Gastroesophageal sphincter (tissue), 4 donors: Measurements from ENCODE around the gene GUCA2A. TPM values are rescaled to one million over a fixed set of nuclear protein-coding genes. Genes with fewer than 3 reads are reported as not detected.

ENCODE experiments used
- ATAC-seq: fragments of 150-250 bp; one replicate; pipeline ENCODE4 v1.9.1; 2016; ENCODE audit warnings: mild to moderate bottlenecking, moderate library complexity
- H3K27ac ChIP-seq, 4 donors: fragments of 200-600 bp; sonication (generic) in 3 of 4; 1 replicate in 3 of 4; 2 replicates in 1 of 4; pipeline ENCODE4 v1.5.1; 2016 to 2019
- H3K27me3 ChIP-seq: fragments of 200-600 bp; sonication (generic); one replicate; pipeline ENCODE4 v1.5.1; 2019
- H3K36me3 ChIP-seq, 2 donors: fragments of 200-600 bp; sonication (generic); one replicate each; pipeline ENCODE4 v1.5.1; 2019; ENCODE audit warnings: control low read depth in 1 of 2
- H3K4me1 ChIP-seq, 3 donors: fragments of 200-600 bp; sonication (generic); 1 replicate in 2 of 3; 2 replicates in 1 of 3; pipeline ENCODE4 v1.5.1; 2016 to 2019; ENCODE audit warnings: control low read depth in 2 of 3
- H3K4me3 ChIP-seq, 2 donors: fragments of 200-600 bp; sonication (generic); one replicate each; pipeline ENCODE4 v1.5.1; 2019; ENCODE audit warnings: mild to moderate bottlenecking in 1 of 2, moderate library complexity in 1 of 2
- H3K9me3 ChIP-seq, 3 donors: fragments of 200-600 bp; sonication (generic); one replicate each; pipeline ENCODE4 v1.5.1; 2017 to 2019; ENCODE audit warnings: control low read depth in 2 of 3
- EP300 ChIP-seq: sonication (generic); formaldehyde crosslinking; IDR thresholded peaks from one replicate; pipeline ENCODE4 v1.6.1; 2017; ENCODE audit warnings: antibody characterized with exemption, mild to moderate bottlenecking
- POLR2A ChIP-seq, 2 donors: fragments of 450-650 bp; IDR thresholded peaks; one replicate each; pipeline ENCODE4 v1.6.1; 2017; ENCODE audit warnings: antibody characterized with exemption in 2 of 2, mild to moderate bottlenecking in 2 of 2, moderate library complexity in 1 of 2
- POLR2AphosphoS5 ChIP-seq: sonication (generic); formaldehyde crosslinking; IDR thresholded peaks from one replicate; pipeline ENCODE4 v1.6.1; 2017; ENCODE audit warnings: antibody characterized with exemption
- WGBS, 2 donors: methylation state at CpG; one replicate each; pipeline ENCODE4 v1.1.5; 2018; ENCODE audit warnings: low coverage in 1 of 2; 5-methylcytosine and 5-hydroxymethylcytosine counted together
- total RNA-seq, 4 donors: library from RNA; depleted of rRNA; stranded (reverse); fragments of >200 nt; gene quantifications; one replicate each; pipeline ENCODE4 v1.1.0, GENCODE V29; 2016
- TF ChIP-seq, protein P1 (sequence below), 4 experiments: fragments of 200-600 bp in 2 of 4; fragments of 450-650 bp in 2 of 4; sonication (generic) in 1 of 4; IDR thresholded peaks; one replicate each; pipeline ENCODE4 v1.5.1; 2017 to 2019; ENCODE audit warnings: antibody characterized with exemption in 4 of 4, mild to moderate bottlenecking in 2 of 4, moderate library complexity in 2 of 4

Gene GUCA2A
- total RNA-seq, 4 donors from 2014 or later: not detected

DNA sequence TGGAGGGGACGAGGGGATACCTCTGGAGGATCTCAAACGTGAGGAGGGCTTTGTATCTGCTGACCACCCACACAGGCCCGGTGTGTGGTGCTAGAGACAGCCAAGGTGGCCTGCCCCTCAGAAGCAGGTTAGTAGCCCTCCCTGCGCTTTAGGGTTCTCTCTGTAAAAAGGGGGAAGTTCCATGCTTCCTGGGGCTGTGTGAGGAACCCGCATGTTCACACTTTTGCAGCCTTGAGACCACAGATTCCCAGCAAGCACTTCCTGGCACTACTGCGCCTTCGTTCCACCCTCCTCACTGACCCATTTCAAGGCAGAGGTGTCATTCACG is 19.2 kb downstream of the GUCA2A start:
- TF ChIP-seq EP300 (no peak), POLR2A (IDR thresholded peaks at IDR 0.05) (no peak), POLR2AphosphoS5 (no peak)
- TF ChIP-seq, protein P1, sequence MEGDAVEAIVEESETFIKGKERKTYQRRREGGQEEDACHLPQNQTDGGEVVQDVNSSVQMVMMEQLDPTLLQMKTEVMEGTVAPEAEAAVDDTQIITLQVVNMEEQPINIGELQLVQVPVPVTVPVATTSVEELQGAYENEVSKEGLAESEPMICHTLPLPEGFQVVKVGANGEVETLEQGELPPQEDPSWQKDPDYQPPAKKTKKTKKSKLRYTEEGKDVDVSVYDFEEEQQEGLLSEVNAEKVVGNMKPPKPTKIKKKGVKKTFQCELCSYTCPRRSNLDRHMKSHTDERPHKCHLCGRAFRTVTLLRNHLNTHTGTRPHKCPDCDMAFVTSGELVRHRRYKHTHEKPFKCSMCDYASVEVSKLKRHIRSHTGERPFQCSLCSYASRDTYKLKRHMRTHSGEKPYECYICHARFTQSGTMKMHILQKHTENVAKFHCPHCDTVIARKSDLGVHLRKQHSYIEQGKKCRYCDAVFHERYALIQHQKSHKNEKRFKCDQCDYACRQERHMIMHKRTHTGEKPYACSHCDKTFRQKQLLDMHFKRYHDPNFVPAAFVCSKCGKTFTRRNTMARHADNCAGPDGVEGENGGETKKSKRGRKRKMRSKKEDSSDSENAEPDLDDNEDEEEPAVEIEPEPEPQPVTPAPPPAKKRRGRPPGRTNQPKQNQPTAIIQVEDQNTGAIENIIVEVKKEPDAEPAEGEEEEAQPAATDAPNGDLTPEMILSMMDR (IDR thresholded peaks at IDR 0.05): no peak
- H3K4me3 ChIP-seq: no peak overlapping the region
- H3K9me3 ChIP-seq: no peaks in the 10 kb centered on the region
- H3K4me1 ChIP-seq: no peaks in the 10 kb centered on the region
- H3K36me3 ChIP-seq: no peaks in the 10 kb centered on the region
- no peak overlapping the region for H3K27ac ChIP-seq
- no peak for ATAC-seq
- peaks cover 91% of the 10 kb centered on the region for H3K27me3 ChIP-seq
- WGBS, 2 donors: 50 to 60% methylated on average over 1 to 2 of the region's 8 CpGs

DNA sequence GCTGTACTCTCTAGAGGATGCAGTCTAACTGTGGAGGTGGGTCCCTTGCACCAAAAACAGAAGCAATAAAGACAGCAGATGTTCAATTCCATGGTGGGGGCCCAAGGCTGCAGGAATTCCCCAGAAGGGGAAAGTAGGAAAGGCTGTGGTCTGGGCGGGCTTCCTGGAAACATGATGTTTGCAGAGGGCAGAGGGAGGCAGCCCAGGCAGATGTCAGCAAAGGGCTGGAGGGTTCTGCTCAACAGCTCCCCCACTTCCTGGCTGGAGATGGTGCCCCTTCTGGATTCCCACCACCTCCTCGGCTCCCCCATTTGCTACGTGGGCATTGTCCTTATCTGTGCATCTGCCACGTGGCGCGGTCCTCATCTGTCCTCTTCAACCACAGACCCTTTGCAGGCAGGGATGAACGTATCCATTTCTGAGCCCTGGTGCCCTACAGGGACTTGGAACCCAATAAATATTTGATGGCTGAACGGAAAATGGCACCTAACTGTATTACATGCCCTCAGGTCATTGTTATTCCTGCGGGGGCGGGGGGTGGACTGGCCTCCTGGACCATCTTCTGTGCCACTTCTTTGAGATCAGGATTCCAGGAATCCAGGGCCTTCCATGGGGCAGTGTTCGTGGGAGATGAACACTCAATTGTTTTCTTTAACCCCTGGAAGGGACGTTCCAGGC is 19.7 kb downstream of the GUCA2A start:
- no peak overlapping the region for H3K27ac ChIP-seq
- H3K27me3 ChIP-seq: peaks cover 96% of the 10 kb centered on the region
- H3K4me1 ChIP-seq: no peaks in the 10 kb centered on the region
- TF ChIP-seq, protein P1 (IDR thresholded peaks at IDR 0.05): no peak
- TF ChIP-seq POLR2A (IDR thresholded peaks at IDR 0.05): no peak
- TF ChIP-seq EP300: no peak
- TF ChIP-seq POLR2AphosphoS5: no peak
- ATAC-seq: no peak
- no peak overlapping the region for H3K4me3 ChIP-seq
- WGBS, 2 donors: 60 to 65% methylated on average over 1 to 8 of the region's 12 CpGs
- no peaks in the 10 kb centered on the region for H3K36me3 ChIP-seq
- no peaks in the 10 kb centered on the region for H3K9me3 ChIP-seq

GRCh38 chr1:42143896-42144710 is 20.4 kb downstream of the GUCA2A start:
- 57 to 73% methylated on average over 5 to 7 of the region's 13 CpGs for WGBS, 2 donors
- peaks cover 94% of the 10 kb centered on the region for H3K27me3 ChIP-seq
- ATAC-seq: no peak

DNA sequence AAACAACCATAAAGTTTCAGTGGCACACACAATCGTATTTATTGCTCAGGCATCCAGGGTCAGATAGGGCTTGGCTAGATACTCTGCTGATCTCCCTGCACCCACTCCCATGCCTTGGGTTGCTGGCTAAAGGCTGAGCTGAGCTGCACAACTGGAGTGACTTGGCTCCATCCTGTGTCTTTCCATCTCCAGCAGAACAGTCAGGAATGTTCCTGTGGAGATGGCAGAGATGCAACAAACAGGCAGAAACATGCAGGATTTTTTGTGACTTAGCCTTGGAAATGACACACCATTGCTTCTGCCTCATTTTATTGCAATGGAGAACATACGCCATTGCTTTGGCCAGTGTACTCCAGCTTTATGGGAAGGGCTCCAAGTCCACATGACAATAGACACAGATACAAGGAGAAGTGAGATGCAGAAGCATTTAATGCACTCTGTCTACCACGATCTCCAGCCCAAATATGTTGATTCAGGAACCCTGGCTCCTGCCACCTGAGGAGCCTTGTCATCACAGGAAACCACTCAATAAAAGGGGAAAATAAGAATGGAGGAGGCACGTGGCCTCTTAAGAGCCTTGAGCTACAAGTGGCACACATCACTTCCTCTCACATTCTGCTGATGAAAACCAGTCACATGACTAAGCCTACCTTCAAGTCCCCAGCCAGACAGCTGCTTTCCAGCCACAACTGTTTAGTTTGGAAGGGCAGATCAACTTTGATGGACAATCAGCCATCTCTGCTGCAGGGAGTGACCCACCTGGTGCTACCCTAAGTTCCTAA is 21.5 kb downstream of the GUCA2A start:
- Histone ChIP-seq H3K36me3 (no peaks in the 10 kb centered on the region), H3K27me3 (peaks cover 89% of the 10 kb centered on the region), H3K27ac (no peak overlapping the region), H3K4me3 (no peak overlapping the region), H3K9me3 (no peaks in the 10 kb centered on the region), H3K4me1 (no peaks in the 10 kb centered on the region)
- TF ChIP-seq POLR2AphosphoS5 (no peak), EP300 (no peak), POLR2A (IDR thresholded peaks at IDR 0.05) (no peak)
- TF ChIP-seq, protein P1 (IDR thresholded peaks at IDR 0.05): no peak
- WGBS, 2 donors: 53 to 80% methylated on average over 1 to 3 of the region's 4 CpGs
- ATAC-seq: no peak

More at GRCh38 chr1:42143896-42144710, 20.4 kb downstream of the GUCA2A start:
- Histone ChIP-seq H3K4me1 (no peaks in the 10 kb centered on the region), H3K36me3 (no peaks in the 10 kb centered on the region), H3K9me3 (no peaks in the 10 kb centered on the region), H3K4me3 (no peak overlapping the region), H3K27ac (no peak overlapping the region)
- TF ChIP-seq, protein P1 (IDR thresholded peaks at IDR 0.05): no peak
- TF ChIP-seq POLR2A (IDR thresholded peaks at IDR 0.05): no peak
- TF ChIP-seq EP300: no peak
- TF ChIP-seq POLR2AphosphoS5: no peak
